ENCODE data around the gene CREBBP.

DNA sequence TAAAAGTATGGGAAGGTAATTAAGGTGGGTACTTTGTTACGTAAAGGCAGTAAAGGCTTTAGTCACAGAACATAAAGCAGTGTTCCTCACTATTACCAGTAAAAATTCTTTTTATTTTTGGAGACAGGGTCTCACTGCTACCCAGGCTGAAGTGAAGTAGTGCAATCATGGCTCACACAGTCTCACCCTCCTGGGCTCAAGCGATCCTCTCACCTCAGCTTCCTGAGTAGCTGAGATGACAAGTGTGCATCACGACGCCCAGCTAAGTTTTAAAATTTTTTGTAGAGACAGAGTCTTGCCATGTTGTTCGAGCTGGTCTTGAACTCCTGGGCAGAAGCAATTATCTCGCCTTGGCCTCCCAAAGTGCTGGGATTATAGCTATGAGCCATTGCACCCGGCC lies 80.5 kb downstream of the CREBBP start:
- TF ChIP-seq POLR2A (IDR thresholded peaks at IDR 0.05; ENCODE audit: low read length), result no peak
- no peak for TF ChIP-seq GATA1 (IDR thresholded peaks at IDR 0.05; ENCODE audit: low read depth, low read length)

All from erythroblast (primary cell).